ENCODE data around the gene RUFY2.
"Not testable (repeated sequence)": the region's sequence is repeated elsewhere in the genome, so short reads cannot be mapped to it uniquely, and the experiment has no call there.

The RUFY2 gene, protein sequence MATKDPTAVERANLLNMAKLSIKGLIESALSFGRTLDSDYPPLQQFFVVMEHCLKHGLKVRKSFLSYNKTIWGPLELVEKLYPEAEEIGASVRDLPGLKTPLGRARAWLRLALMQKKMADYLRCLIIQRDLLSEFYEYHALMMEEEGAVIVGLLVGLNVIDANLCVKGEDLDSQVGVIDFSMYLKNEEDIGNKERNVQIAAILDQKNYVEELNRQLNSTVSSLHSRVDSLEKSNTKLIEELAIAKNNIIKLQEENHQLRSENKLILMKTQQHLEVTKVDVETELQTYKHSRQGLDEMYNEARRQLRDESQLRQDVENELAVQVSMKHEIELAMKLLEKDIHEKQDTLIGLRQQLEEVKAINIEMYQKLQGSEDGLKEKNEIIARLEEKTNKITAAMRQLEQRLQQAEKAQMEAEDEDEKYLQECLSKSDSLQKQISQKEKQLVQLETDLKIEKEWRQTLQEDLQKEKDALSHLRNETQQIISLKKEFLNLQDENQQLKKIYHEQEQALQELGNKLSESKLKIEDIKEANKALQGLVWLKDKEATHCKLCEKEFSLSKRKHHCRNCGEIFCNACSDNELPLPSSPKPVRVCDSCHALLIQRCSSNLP

DNA sequence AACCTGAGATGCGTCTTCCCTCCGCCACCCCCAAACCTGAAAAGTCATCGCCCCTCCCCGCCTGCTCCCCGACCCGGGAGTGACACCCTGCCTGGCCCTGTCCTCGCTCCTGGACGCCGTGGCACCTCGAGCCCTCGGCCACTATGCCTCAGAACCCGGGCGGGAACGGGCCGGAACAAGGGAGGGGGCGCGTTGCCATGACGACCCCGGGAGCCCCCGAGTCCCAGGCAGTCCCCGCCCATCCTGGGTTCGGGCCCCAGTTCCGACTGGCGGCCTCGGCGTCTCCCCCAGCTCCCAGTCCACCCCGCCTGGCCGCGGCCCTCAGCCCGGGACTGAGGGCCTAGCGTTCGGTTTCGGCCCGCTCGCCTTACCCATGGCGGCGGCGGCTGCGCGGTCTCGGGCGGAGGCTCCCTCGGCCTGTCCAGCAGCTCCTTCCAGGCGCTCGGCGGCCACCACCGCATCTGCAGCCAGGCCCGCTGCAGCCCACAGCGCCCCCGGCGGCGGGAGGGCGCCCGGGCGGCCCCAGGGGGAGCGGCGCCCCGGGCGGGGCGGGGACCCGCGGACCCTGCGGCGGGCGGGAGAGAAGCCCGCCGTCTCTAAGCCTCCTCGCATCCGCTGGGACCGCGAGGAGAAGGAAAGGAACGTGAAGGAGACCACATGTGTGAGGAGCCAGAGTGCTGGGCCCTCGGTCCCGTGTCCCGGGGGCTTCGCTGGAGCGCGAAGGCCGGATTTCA lies at the start of gene RUFY2:
Gene RUFY2, minus strand, starts transcription at position 463 of the 734 bp plus-strand sequence. Its CDS starts 88 bp downstream, at position 375.
- DNase-seq, result peak; percentile 65 to 81

DNA sequence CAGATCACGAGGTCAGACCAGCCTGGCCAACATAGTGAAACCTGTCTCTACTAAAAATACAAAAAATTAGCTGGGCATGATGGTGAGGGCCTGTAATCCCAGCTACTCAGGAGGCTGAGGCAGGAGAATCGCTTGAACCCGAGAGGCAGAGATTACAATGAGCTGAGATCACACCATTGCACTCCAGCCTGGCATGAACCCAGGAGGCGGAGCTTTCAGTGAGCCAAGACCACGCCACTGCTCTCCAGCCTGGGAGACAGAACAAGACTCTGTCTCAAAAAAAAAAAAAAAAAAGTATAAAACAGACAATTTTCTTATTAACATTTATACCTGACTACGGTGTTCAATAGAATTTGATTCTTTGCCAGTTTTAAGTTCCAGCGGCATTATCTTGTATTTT lies 42.6 kb upstream of the RUFY2 start:
- not testable (repeated sequence) for DNase-seq

DNA sequence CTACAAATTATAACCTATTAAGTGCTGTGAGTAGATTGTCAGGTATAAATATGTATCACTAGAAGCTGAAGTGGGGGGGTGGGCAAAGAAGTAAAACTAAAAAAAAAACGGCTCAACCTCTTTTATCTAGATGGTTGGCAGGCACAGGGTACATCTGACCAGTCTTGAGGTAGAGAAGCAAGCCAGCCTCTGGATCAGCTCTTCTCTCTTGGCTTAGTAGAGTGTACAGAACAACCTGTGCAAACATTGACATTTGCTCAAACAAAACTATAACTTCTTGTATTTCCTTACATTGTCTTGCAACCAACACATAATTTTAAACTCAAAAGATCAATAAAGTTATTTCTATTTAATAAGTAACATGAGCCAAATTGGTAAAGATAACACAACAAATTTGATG lies 39.1 kb upstream of the RUFY2 start:
- no peak for DNase-seq

DNA sequence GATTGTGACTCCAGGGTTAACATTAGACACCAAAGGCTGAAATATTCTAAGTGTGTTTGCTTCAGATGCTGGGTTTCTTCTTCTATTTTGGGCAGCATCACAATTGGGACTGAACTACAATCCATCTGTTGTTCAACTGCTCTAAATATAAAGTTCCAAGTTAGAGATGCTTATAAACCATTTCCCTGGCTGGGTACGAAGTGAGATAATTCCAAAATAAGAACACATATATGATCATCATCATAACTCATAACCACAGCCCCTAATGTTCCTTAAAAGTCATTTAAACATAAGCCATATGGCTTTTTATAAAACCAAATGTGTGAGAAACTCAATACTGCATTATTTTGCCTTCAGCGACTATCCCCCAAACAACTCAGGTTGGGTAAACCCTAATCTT lies 35.9 kb upstream of the RUFY2 start:
- no peak for DNase-seq

DNA sequence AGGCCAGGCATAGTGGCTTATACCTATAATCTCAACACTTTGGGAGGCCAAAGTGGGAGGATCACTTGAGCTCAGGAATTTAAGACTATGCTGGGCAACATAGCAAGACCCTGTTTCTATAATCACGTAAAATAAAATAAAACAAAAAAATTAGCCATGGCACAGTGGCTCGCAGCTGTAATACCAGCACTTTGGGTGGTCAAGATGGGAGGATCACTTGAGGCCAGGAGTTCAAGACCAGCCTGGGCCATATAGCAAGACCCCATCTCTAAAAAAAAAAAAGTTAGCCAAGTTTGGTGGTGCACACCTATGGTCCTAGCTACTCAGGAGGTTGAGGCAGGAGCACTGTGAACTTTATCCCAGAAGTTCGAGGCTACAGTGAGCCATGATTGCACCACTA lies 33.8 kb upstream of the RUFY2 start:
- no peak for DNase-seq

DNA sequence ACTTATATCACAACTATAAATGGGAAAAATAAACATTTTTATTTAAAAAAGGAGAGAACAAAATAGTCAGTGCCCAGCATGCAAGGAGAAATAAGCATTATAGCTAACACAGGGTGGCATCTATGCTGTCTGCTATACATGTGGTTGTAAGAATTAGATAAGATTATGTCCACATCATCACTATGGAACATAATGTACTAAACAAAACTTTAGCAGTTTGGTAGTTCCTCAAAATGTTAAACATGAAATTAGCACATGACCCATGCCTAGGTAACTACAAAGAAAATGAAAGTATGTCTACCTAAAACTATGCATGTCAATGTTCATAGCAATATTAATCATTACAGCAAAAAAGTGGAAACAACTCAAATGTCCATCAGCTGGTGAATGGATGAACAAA lies 28.7 kb upstream of the RUFY2 start:
- no peak for DNase-seq

DNA sequence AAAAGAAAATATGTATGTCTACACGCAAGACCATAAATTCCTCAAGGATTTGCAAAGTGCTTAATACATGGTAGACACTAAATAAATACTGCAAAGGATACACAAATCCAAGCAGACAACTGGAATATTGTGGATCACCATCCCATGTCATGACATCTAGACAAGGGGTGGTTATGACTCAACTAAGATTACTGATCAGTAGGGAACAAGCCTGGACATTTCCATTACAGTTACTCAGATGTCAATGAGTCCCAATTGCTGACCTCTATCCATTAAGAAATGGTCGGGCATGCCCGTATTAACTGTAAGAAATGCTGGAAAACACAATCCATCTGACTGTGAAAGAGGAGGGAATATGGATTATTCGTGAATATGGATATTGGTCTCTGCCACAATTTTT lies 27.6 kb upstream of the RUFY2 start:
- no peak for DNase-seq

DNA sequence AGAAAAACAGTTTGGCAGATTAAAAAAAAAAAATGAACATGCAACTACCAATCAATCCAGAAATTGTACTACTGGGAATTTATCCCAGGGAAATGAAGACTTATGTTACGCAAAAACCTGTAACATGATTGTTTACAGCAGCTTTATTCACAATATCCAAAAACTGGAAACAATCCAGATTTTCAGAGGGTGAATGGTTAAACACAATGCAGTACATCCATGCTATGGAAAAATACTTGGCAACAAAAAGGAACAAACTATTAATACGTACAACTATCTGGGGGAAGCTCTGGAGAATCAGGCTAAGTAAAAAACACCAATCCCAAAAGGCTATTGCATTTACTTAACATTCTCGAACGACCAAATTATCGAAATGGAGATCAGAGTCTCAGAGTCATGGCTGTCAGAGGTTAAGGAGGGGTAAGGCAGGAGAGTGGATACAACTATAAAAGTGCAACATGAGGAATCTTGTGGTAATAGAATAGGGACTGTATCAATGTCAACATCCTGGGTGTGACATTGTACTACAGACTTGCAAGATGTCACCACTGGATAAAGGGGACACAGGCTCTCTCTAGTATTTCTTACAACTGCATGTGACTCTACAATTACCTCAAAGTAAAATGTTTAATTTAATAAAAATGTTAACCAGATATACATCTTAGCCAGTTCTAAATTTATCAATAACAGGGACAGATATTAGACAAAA lies 21.5 kb upstream of the RUFY2 start:
- DNase-seq, result no peak

DNA sequence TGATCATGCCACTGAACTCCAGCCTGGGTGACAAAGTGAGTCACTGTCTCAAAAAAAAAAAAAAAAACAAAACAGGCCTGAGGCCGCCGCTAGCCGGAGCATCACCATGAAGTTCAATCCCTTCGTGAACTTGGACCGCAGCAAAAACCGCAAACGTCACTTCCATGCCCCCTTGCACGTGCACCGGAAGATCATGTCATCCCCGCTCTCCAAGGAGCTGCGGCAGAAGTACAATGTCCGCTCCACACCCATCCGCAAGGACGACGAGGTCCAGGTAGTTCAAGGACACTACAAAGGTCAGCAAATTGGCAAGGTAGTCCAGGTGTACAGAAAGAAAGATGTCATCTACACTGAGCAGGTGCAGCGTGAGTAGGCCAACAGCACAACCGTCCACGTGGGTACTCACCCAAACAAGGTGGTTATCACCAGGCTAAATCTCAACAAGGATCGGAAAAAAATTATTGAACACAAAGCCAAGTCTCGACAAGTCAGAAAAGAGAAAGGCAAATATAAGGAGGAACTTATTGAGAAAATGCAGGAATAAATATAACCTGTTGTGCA lies 17.5 kb upstream of the RUFY2 start:
- DNase-seq, result no peak

DNA sequence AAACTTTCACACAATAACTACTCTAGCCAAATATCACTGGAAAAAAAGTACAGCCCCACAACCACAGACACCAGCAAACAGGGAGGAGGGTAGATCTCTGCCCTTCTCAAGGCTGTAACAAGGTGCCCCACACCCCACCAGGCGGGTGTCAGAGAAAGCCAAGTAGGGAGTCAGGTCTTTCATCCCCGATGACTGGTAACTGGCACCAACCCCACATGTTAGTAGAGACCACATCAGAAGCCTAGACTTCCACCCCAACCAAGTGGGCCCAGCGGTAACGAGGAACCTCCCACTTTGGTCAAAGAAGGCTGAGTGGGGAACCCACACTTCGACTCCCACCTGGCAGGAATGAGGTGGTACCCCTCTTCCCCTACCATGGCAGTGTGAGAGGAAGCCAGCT lies 16.4 kb upstream of the RUFY2 start:
- peak; percentile 8 to 39 for DNase-seq

DNA sequence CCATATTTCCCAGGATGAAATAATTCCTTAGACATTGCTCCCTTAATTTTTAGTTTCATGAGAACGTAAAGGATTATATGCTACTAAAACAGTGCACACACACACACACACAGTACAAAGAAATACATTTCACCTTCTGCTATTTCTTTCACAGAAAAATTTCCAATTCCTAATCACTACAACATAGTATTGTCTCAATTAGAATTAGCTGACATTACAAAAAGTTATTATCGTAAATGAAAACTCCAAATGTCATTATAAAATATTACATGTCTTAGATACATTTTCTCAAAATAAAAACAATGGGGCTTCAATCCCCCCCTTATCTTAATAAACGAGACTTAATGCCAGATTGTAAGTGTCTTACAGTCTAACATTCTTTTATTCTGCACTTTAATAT lies 12.3 kb upstream of the RUFY2 start:
- no peak for DNase-seq

DNA sequence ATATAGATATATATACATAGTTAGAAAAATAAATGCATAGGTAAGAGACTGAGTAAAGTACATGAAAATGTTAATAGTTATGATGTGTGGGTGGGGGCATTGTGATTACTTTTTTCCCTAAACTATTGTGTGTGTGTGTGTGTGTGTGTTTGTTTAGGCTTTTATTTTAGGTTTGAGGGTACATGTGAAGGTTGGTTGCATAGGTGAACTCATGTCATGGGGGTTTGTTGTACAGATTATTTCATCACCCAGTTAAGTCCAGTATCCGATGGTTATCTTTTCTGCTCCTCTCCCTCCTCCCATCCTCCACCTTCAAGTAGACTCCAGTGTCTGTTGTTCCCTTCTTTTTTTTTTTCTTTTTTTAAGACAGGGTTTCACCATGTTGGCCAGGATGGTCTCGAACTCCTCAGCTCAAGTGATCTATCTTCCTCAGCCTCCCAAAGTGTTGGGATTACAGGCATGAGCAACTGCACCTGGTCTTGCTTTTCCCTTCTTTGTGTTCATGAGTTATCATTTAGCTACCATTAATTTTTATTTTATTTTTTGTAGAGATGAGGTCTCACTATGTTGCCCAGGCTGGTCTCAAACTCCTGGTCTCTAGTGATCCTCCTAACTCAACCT lies 1.9 kb upstream of the RUFY2 start:
- no peak for DNase-seq

DNA sequence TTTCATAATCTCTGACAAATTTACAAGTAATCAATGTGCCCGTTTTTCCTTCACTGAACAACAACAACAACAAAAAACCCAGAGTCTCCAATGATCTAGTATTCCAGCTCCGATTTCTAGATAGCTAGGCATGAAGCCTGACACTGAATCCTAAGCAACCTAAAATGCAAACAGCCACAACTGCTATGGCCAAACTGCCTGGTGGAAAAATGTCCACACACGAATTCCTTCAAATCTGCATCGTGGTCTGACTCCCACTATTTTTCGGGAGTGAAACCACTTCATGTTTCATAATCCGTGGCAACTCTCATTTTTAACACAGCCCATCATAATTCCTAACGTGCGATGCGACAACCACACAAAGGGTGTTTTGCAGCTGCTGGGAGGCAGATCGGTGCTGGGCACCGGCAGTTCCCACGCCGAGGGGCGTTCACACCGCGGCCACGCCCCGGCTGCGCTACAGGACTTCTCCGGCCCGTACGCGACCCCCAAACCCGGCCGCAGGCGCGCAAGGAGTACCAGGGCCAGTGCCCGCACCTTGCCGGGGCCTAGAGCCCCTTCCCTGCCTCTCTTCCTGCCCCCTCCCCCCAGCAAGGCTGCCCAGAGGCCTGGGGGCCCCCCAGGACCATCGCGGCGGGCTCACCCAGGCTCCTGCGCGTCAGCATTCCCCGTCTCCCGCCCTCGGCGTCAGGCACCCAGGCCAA lies 814 bp downstream of the RUFY2 start:
- peak; percentile 6 to 34 for DNase-seq

DNA sequence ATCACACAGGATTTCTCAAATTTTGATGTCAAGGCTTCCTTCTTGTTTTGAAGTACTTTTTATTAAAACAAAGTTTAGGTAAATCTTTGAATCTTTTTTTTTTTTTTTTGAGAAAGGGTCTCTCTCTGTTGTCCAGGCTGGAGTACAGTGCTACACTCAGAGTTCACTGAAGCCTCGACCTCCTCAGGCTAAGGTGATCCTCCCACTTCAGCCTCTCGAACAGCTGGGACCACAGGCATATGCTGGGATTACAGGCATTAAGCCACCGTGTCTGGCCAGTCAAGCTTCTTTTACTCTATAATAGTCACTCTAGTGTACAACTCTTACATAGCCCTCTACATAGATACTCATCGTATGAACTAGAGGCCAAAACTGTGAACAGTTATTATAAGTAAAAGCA lies 3.4 kb downstream of the RUFY2 start:
- DNase-seq, result no peak

DNA sequence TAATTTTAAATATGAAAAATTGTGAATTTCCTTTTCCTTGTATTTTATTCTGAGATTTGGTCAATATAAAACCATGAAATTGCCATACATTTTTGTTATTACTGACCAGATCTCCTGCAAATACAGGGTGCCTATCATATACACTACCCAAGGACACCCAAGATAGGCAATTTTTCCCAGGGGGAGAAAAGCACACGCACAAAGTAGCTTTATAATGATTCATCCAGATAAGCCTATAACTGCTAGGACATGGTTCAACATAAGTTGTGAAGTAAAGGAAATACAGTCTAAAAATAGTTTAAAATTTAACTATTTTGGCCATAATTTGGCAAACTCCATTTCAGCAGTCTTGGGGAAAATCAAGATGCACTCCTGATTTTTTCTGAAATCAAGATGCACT lies 4.8 kb downstream of the RUFY2 start:
- no peak for DNase-seq

DNA sequence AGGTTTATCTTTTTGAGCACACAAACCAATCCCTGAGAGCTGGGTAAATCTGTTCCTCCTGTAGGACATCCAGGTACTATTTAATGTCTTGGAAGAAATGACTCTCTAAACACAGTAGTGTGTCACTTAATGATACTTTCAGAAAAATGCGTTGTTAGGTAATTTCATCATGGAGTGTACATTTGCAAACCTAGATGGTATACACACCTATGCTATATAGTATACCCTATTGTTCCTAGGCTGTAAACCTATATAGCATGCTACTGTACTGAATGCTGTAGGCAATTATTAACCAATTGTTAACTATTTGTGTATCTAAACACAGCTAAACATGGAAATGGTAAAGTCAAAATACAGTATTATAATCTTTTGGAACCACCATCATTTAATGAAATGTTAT lies 10.1 kb downstream of the RUFY2 start:
- DNase-seq, result no peak

DNA sequence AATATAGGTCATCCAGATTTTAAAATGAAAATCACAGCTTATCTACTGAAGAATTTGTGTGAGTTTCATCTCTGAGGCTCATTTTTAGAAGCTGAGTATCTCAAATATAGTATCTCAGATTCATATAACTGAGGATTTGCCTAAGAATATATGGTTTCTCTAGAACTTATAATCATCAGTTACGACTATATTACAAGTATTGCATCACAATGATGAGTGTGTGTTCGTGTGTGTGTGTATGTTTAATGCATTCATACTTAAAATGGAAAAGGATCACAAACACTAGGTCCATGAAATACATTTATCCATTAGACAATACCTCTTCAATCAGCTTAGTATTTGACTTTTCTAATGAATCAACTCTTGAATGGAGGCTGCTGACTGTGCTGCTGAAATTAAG lies 21.3 kb downstream of the RUFY2 start:
- DNase-seq, result no peak

DNA sequence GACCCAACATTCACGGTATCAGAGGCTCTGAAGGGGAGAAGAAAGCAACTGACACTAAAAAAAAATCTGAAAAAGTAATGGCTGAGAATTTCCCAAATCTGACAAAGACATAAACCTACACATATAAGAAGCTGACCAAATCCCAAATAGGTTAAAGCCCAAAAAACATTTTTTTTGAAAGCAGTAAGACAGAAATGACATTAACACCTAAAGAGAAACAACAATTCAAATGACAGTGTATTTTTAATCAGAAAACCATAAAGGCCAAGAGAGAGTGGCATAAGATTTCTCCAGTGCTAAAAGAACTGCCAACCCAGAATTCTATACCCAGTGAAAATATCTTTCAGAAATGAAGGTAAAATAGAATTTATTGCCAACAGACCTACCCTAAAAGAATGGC lies 35.5 kb downstream of the RUFY2 start:
- DNase-seq, result no peak

DNA sequence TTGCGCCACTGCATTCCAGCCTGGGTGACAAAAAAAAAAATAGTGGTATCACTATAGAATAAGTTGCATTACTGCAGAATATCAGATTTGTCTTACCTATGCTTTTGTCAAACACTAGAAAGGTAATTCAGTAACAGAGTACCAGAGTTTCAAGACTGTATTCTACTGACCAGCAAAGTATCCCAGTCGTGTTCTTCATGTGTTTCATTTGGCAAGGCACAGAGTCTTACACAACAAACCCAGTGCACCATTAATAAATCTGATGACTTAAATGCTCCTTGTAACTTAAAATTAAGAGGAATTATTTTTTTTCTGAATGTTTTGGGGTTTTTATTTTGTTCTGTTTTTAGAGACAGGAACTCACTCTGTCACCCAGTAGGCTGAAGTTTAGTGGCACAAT lies 40.0 kb downstream of the RUFY2 start:
- no peak for DNase-seq

DNA sequence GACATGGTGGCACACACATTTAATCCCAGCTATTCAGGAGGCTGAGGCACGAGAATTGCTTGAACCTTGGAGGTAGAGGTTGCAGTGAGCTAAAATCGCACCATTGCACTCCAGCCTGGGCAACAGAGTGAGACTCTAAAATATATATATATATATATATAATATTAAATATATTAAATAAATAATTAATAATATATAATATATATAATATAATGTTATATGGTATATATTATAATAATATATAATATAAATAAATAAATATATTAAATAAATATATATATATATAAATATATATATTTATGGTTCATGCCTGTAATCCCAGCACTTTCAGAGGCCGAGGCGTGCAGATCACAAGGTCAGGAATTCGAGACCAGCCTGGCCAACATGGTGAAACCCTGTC lies 40.5 kb downstream of the RUFY2 start:
- no peak for DNase-seq

DNA sequence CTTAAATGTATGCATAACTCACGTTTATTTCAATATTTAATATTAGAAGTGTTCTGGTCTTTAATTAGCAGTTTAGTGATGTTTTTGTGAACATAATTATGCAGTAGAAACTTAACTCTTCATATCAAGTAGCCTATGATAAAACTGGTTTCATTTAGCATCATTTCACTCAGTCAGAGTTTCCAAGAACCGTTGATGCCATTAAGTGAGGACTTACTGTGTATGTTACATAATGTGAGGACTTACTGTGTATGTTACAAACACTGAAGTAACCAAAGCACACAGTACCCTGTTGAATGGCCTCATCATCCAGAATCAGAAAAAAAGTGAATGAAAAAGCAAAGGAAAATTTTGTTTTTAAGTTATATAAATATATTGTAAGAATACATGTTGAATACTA lies 41.5 kb downstream of the RUFY2 start:
- DNase-seq, result no peak

All from stimulated activated CD4-positive, alpha-beta T cell treated with anti-CD3 and anti-CD28 coated beads, Interleukin-4, amount 100 ng/mL, for 4 hours (primary cell).